Measurements from ENCODE around the gene RABL3. TPM values are rescaled to one million over a fixed set of nuclear protein-coding genes. Genes with fewer than 3 reads are reported as not detected.

Gene RABL3
- total and polyA plus RNA-seq, 2 of the 4 experiments (the other 2 are of a cell fraction), result 5.3 to 17.0 TPM

DNA sequence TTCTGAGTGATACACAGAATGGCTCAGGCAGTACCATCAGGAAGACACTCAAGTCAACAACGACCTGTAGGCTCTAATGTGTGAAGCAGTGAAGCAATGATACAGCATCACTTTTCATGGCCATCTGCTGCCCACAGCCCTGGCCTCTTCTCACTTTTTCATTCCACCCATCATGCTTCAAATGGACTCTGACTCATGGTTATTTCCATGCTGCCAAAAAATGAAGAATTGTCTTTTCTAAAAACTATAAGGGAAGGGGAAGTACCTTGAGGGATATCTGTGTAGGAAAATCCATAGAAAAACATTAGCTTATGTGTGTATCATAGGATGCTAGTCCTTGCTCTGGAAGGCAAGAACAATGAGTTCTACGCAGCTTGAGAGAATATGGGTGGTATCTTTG, 71.7 kb downstream of the RABL3 start:
- Histone ChIP-seq H3K4me1 (ENCODE audit: control insufficient read depth, insufficient read depth, low read length) (no peaks in the 10 kb centered on the region; the same call in 1 of the 2 replicates), H3K36me3 (ENCODE audit: control insufficient read depth, insufficient read depth, low read length) (no peaks in the 10 kb centered on the region), H3K4ac (ENCODE audit: low read depth, low read length) (no peak overlapping the region), H3K27me3 (ENCODE audit: control insufficient read depth, insufficient read depth, low read length) (no peaks in the 10 kb centered on the region), H3K23ac (ENCODE audit: low read depth, low read length) (no peak overlapping the region), H3K14ac (replicated peaks; ENCODE audit: low read depth, low read length) (no peak overlapping the region), H4K8ac (ENCODE audit: low read depth in 2 of 2, low read length in 2 of 2) (no peak overlapping the region), H4K20me1 (ENCODE audit: insufficient read depth, low read length) (no peaks in the 10 kb centered on the region), H2BK120ac (ENCODE audit: low read depth, low read length) (no peak overlapping the region), H2AK9ac (replicated peaks; ENCODE audit: low read depth, low read length, poor library complexity) (no peak overlapping the region), H3K18ac (ENCODE audit: low read depth, low read length) (no peak overlapping the region), H2BK5ac (ENCODE audit: low read depth, low read length, poor library complexity, severe bottlenecking) (no peak overlapping the region), H4K91ac (ENCODE audit: insufficient read depth, low read depth, low read length) (no peak overlapping the region), H2BK20ac (ENCODE audit: low read depth, low read length) (no peak overlapping the region), H3K9ac (ENCODE audit: low read depth, low read length) (no peak overlapping the region), H2BK15ac (ENCODE audit: low read depth, low read length) (no peak overlapping the region), H3K4me2 (ENCODE audit: low read depth, low read length) (no peak overlapping the region), H3K79me1 (ENCODE audit: low read depth in 1 of 2, low read length in 2 of 2) (no peaks in the 10 kb centered on the region), H4K5ac (ENCODE audit: low read depth, low read length) (no peak overlapping the region), H3K9me1 (ENCODE audit: insufficient read depth, low read length) (no peaks in the 10 kb centered on the region), H2AK5ac (ENCODE audit: low read depth, low read length) (no peak overlapping the region), H2AFZ (replicated peaks; ENCODE audit: low read length, poor library complexity) (no peak overlapping the region), H3K9me3 (ENCODE audit: control insufficient read depth, insufficient read depth, low read length) (no peaks in the 10 kb centered on the region), H3K27ac (ENCODE audit: insufficient read depth, low read length) (no peak overlapping the region), H3K56ac (ENCODE audit: extremely low read depth, insufficient read depth, low read length) (no peak overlapping the region), H3K4me3 (ENCODE audit: insufficient read depth, low read depth, low read length) (no peak overlapping the region)
- 20% methylated on average over 1 of the region's 2 CpGs; no CpG with 5 or more reads in 1 of the 2 experiments for WGBS, 2 experiments (ENCODE audit: extremely low coverage in 2 of 2, insufficient read length in 1 of 2)
- dilution Hi-C loops (cut with HindIII; ENCODE audit: low sequenced_read_pairs, unreplicated experiment) (no loop called here), intact Hi-C loops (cut with micrococcal nuclease) (no loop called here), in situ Hi-C loops (cut with MboI; ENCODE audit: low sequenced_read_pairs) (no loop called here)
- ChIA-PET POLR2A (ENCODE audit: unreplicated experiment) (no interaction called here), CTCF (no interaction called here)
- ATAC-seq (ENCODE audit: low read depth) (no peak), DNase-seq (peak; percentile 44)
- TF ChIP-seq RCOR1 (IDR thresholded peaks at IDR 0.05; ENCODE audit: insufficient replicate concordance, low read length), result no peak
- TF ChIP-seq RAD21 (IDR thresholded peaks at IDR 0.05; ENCODE audit: low read length), result no peak
- TF ChIP-seq SMC3 (IDR thresholded peaks at IDR 0.05; ENCODE audit: low read depth, low read length), result no peak
- TF ChIP-seq, protein P1, sequence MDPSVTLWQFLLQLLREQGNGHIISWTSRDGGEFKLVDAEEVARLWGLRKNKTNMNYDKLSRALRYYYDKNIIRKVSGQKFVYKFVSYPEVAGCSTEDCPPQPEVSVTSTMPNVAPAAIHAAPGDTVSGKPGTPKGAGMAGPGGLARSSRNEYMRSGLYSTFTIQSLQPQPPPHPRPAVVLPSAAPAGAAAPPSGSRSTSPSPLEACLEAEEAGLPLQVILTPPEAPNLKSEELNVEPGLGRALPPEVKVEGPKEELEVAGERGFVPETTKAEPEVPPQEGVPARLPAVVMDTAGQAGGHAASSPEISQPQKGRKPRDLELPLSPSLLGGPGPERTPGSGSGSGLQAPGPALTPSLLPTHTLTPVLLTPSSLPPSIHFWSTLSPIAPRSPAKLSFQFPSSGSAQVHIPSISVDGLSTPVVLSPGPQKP (IDR thresholded peaks at IDR 0.05; ENCODE audit: borderline replicate concordance, low read depth, low read length), result no peak
- TF ChIP-seq BHLHE40 (IDR thresholded peaks at IDR 0.05; ENCODE audit: low read depth, low read length), result no peak
- no peak for TF ChIP-seq CEBPB (IDR thresholded peaks at IDR 0.05; ENCODE audit: low read depth, low read length)
- TF ChIP-seq RFX5 (IDR thresholded peaks at IDR 0.05; ENCODE audit: low read depth, low read length), result no peak
- TF ChIP-seq NFE2L2 (IDR thresholded peaks at IDR 0.05; ENCODE audit: low read depth, low read length), result no peak
- no peak for TF ChIP-seq MAZ (IDR thresholded peaks at IDR 0.05; ENCODE audit: borderline replicate concordance, low read depth, low read length)
- no peak for TF ChIP-seq FOS (IDR thresholded peaks at IDR 0.05; ENCODE audit: low read depth, low read length)
- BruUV-seq (replicated peaks), result no TSS peak
